Choroid plexus epithelial cell (primary cell): ENCODE measurements around the gene TK2.

Experiments used
- DNase-seq: peaks from one replicate; pipeline ENCODE4 v3.0.0-alpha.2; 2010; ENCODE audit warnings: low read depth
- H3K4me3 ChIP-seq: 2 replicates; pipeline ENCODE4 v1.5.1; 2011; ENCODE audit warnings: low read depth, mild to moderate bottlenecking, control low read depth, low read length, moderate library complexity
- TF ChIP-seq, protein P1 (sequence below): conservative IDR thresholded peaks from 2 replicates; pipeline ENCODE4 v1.5.1; 2011; ENCODE audit warnings: low read depth, mild to moderate bottlenecking, control low read depth, inconsistent platforms, low read length, moderate library complexity

Gene TK2

DNA sequence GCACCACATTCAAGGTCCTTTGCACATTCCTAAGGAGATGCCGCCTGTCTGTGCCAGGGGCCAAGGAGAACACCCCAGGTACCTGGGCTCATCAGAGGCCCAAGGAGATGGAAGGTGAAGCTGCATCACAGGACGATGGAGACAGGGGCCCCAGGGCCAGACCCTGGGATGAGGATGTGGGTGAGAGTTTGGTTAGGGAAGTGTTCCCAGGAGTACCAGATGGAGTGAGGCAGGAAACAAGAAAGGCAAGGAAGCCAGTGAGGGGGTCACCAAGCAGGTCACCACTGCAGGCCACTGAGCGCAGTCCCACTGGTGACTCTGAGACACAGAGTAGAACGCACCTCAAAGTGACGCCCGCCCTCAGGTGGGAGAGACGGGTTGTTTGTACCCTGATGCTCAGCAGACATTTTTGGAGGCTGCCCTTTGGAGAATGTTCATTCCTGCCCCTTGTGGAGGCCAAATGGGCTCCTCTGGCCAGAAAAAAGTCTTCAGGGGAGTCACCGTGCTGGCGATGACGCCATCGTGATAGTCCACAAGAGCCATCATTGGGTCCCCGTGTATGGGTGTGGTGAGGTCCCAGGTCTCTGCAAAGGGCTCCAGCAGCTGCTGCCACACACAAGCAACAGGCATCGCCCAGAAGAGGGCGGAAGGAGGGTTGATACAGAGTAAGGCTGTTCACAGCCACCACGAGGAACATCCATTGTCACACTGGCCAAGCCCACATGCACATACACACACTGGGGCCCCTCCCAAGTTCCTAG, 65.3 kb downstream of the TK2 start:
- no peak overlapping the region for H3K4me3 ChIP-seq
- DNase-seq: no peak
- TF ChIP-seq, protein P1, sequence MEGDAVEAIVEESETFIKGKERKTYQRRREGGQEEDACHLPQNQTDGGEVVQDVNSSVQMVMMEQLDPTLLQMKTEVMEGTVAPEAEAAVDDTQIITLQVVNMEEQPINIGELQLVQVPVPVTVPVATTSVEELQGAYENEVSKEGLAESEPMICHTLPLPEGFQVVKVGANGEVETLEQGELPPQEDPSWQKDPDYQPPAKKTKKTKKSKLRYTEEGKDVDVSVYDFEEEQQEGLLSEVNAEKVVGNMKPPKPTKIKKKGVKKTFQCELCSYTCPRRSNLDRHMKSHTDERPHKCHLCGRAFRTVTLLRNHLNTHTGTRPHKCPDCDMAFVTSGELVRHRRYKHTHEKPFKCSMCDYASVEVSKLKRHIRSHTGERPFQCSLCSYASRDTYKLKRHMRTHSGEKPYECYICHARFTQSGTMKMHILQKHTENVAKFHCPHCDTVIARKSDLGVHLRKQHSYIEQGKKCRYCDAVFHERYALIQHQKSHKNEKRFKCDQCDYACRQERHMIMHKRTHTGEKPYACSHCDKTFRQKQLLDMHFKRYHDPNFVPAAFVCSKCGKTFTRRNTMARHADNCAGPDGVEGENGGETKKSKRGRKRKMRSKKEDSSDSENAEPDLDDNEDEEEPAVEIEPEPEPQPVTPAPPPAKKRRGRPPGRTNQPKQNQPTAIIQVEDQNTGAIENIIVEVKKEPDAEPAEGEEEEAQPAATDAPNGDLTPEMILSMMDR: no peak

DNA sequence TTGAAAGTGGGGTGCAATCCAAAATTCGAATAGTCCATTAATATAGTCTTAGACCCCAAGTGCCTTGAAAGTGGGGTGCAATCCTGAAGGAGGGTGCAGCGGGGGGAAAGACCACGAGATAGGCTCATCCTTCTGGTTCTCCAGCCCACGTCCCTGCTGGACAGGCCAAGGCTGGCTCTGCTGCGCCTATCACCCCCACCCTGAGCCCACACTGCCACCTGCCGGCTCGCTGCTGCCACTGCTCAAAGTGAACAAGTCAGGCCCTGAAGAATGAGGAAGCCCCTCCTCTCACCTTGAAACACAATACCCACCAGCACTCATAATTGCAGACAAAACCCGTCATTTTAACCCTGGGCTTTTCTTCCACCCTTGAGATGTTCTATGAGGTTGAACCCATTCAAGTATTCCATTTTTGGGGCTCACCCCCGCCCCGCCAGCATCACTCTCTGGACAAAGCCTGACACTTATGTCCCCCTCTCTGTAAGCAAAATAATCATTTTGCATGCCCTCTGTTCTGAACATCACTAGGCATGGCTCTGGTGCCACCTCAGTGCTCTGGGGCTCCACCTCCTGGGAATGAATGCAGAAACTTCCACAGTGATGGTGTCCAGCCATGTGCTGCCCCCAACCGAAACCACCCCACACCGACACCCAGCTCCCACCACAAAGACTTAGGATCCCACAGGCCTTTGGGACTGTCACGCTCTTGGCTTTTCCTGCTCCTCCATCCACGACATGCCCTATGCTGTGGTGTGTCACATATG, 66.1 kb downstream of the TK2 start:
- TF ChIP-seq, protein P1: peak; percentile 99
- peak; percentile 83 for DNase-seq

DNA sequence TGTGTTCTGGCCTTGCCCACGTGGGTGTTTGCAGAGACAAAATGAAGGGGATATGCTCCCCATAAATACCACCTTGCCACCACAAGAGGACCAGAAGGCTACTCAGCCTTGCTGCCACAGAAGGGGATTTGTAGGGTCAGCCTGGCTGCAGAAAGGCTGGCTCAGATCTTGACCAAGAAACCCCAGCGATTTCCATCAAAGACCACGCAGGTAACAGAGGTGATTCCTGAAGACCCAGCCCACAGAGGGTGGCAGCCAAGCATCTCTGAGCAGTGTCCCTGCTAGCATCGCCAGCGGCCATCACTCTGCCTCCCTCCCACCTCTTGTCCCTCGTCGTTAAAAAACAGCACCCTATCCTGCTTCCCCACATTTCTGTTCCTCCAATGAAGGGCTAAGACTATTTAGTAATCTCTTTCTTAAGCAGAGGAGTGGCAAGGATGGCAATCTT, 68.0 kb downstream of the TK2 start:
- no peak for DNase-seq
- no peak overlapping the region for H3K4me3 ChIP-seq
- TF ChIP-seq, protein P1: no peak

More for the DNA sequence above, 66.1 kb downstream of the TK2 start:
- no peak overlapping the region for H3K4me3 ChIP-seq

DNA sequence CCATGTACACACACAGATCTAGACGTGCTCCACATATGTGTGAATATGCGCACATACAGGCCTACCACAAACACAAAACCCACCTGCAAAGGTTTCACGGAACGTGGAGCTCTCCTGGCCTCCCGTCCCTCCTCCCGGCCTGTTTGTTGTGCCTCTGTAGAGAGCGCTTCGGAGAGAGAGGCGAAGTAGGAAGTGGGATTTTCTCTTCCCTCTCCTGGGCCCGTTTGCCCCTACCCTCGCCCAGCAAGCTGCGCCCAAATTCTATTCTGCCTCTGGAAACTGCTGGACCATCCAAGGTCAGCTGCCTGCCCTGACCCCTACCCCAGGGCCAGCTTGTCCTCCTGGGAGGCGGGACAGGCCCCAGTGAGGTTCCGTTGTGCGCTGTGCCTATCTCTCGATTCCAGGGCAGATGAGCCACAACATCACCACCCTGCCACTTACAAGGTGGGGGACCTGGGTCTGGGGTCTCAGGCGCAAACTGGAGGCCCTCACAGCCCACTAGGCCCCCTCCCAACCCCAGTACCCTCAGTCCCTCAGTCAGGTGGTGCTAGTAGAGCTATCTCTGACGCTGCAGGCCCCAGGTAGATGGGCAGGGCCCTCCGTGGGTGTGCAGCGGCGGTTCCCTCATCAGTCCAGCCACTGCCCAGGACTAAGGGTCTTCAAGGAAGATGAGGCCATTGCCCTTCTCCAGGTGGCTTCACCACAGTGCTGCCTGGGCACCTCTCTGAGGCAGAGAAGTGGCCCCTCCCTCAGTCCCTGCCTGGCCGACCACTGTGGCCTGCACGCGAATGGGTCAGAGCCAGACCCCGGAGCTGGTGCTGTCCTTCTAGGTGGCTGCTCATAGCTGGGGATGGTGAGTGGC, 68.6 kb downstream of the TK2 start:
- DNase-seq: no peak
- H3K4me3 ChIP-seq: no peak overlapping the region
- TF ChIP-seq, protein P1: no peak

DNA sequence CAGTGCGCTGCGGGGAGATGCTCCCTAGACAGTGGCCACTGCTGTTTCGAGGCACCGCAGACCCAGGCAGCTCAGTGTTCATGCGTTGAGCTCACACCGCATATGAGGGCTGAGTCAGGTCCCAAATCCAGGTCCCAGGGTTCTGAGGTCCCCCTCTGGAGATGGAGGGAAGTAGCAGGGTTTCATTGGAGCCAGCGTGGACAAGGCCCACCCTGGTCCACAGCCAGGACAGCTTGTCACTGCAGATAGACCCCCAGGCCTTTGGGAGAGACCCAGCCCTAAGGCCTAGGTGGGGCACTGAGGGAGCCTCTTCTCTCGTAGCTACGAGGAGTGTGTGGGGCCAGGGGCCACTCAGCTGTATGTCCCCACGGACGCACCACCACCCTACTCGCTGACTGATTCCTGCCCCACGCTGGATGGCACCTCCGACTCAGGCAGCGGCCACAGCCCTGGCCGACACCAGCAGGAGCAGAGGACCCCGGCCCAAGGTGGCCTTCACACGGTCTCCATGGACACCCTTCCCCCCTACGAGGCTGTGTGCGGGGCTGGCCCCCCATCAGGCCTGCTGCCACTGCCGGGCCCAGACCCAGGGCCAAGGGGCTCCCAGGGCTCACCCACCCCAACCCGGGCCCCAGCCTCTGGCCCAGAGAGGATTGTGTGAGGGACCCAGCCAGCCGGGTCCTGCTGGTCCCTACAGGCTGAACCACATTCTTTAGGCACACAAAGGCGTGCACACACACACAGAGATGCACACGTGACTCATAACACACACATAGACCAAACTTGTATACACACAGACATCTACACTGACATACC, 69.4 kb downstream of the TK2 start:
- TF ChIP-seq, protein P1: no peak
- no peak for DNase-seq
- H3K4me3 ChIP-seq: no peak overlapping the region

- TF ChIP-seq, protein P1: no peak
- H3K4me3 ChIP-seq: no peak overlapping the region
- DNase-seq: no peak
Observed at GRCh38 chr16:66479661-66480264, 70.2 kb downstream of the TK2 start.
